Activated CD4-positive, alpha-beta T cell treated with anti-CD3 and anti-CD28 coated beads for 36 hours (primary cell): ENCODE measurements around the gene KTI12. TPM values are rescaled to one million over a fixed set of nuclear protein-coding genes. Genes with fewer than 3 reads are reported as not detected.
"Not testable (repeated sequence)": the region's sequence is repeated elsewhere in the genome, so short reads cannot be mapped to it uniquely, and the experiment has no call there.

ENCODE experiments used
- ATAC-seq: fragments of 200-7000 bp; cut with Tn5 transposase; one replicate; pipeline ENCODE4 v1.10.0; 2021; ENCODE audit warnings: mild to moderate bottlenecking, moderate library complexity
- CTCF ChIA-PET: fragments of 350-600 bp; sonication (Branson Sonifier 250); formaldehyde crosslinking; loops from one replicate; lab custom pipeline; 2021; ENCODE audit warnings: antibody characterized with exemption; lab: Charles Lee
- POLR2A ChIA-PET: fragments of 350-600 bp; sonication (Branson Sonifier 250); formaldehyde crosslinking; loops from one replicate; lab custom pipeline; 2021; ENCODE audit warnings: antibody characterized with exemption, inconsistent platforms; lab: Charles Lee
- DNase-seq: peaks from one replicate; pipeline ENCODE4 v3.0.0-alpha.2; 2020
- H3K27ac Mint-ChIP-seq: one replicate; pipeline ENCODE4 v1.8.0; 2021; ENCODE audit warnings: mixed read lengths
- H3K27me3 Mint-ChIP-seq: one replicate; pipeline ENCODE4 v1.8.0; 2021; ENCODE audit warnings: mixed read lengths
- H3K36me3 Mint-ChIP-seq: one replicate; pipeline ENCODE4 v1.8.0; 2021; ENCODE audit warnings: low read depth, mixed read lengths
- H3K4me1 Mint-ChIP-seq: one replicate; pipeline ENCODE4 v1.8.0; 2021; ENCODE audit warnings: mixed read lengths
- H3K4me3 Mint-ChIP-seq: one replicate; pipeline ENCODE4 v1.8.0; 2021; ENCODE audit warnings: mild to moderate bottlenecking, moderate library complexity, mixed read lengths
- H3K9me3 Mint-ChIP-seq: one replicate; pipeline ENCODE4 v1.8.0; 2021; ENCODE audit warnings: low read depth, mixed read lengths
- intact Hi-C, 2 experiments: fragments of 100-400 bp; cut with DNase I in 1 of 2; cut with micrococcal nuclease in 1 of 2; formaldehyde crosslinking; loops; one replicate each; pipeline versions ENCODE4 v1.14.2 to v1.15.1; 2022 to 2024; cut with DNase I, micrococcal nuclease
- total RNA-seq, 2 experiments: library from RNA; stranded (reverse); gene quantifications; one replicate each; pipeline ENCODE4 v1.2.3, GENCODE V29; 2021

Gene KTI12
- total RNA-seq, 2 experiments from 2014 or later = 7.6 to 12.3 TPM

- DNase-seq (no peak), ATAC-seq (no peak)
- H3K9me3 Mint-ChIP-seq = no peaks in the 10 kb centered on the region
- H3K36me3 Mint-ChIP-seq = peaks cover 27% of the 10 kb centered on the region
- CTCF ChIA-PET = interaction anchor here (0.5 kb wide), 1 partner anchor 250 kb away, joined by 3 read pairs; no protein-coding TSS in a partner anchor
- no peak overlapping the region for H3K4me3 Mint-ChIP-seq
- POLR2A ChIA-PET = no interaction called here
- no peak overlapping the region for H3K27ac Mint-ChIP-seq
- no peaks in the 10 kb centered on the region for H3K27me3 Mint-ChIP-seq
- intact Hi-C loops = no loop called here
- peaks cover 14% of the 10 kb centered on the region for H3K4me1 Mint-ChIP-seq
Observed at GRCh38 chr1:52045236-52045635, 11.6 kb upstream of the KTI12 start.

- H3K27ac Mint-ChIP-seq = no peak overlapping the region
- intact Hi-C loops = no loop called here
- no peaks in the 10 kb centered on the region for H3K27me3 Mint-ChIP-seq
- H3K4me1 Mint-ChIP-seq = peaks cover 9% of the 10 kb centered on the region
- H3K36me3 Mint-ChIP-seq = peaks cover 37% of the 10 kb centered on the region
- CTCF ChIA-PET = interaction anchor here (0.6 to 1.0 kb wide), 3 partner anchors 16 to 157 kb away, joined by 3 to 4 read pairs (median 3); no protein-coding TSS in a partner anchor
- no peaks in the 10 kb centered on the region for H3K9me3 Mint-ChIP-seq
- H3K4me3 Mint-ChIP-seq = no peak overlapping the region
- ATAC-seq = no peak
- POLR2A ChIA-PET = no interaction called here
- no peak for DNase-seq
Observed at GRCh38 chr1:52041551-52042185, 8.1 kb upstream of the KTI12 start.

- no peaks in the 10 kb centered on the region for H3K27me3 Mint-ChIP-seq
- intact Hi-C loops = loop anchor here in 1 of 2 experiments (5.0 to 10.0 kb wide), 2 partner anchors 49 to 977 kb away; no protein-coding TSS in a partner anchor
- H3K4me1 Mint-ChIP-seq = peaks cover 7% of the 10 kb centered on the region
- H3K4me3 Mint-ChIP-seq = no peak overlapping the region
- DNase-seq = no peak
- ChIA-PET CTCF (no interaction called here), POLR2A (interaction anchor here (0.6 kb wide), 1 partner anchor 28 kb away, joined by 4 read pairs; no protein-coding TSS in a partner anchor)
- no peaks in the 10 kb centered on the region for H3K9me3 Mint-ChIP-seq
- no peak for ATAC-seq
- H3K27ac Mint-ChIP-seq = no peak overlapping the region
- peaks cover 35% of the 10 kb centered on the region for H3K36me3 Mint-ChIP-seq
Observed at GRCh38 chr1:52037909-52038308, 4.3 kb upstream of the KTI12 start.

GRCh38 chr1:52037402-52037814, 3.8 kb upstream of the KTI12 start:
- no peak for ATAC-seq
- ChIA-PET POLR2A (no interaction called here), CTCF (no interaction called here)
- Mint-ChIP-seq H3K9me3 (no peaks in the 10 kb centered on the region), H3K4me1 (peaks cover 7% of the 10 kb centered on the region), H3K27me3 (no peaks in the 10 kb centered on the region), H3K4me3 (no peak overlapping the region), H3K27ac (no peak overlapping the region), H3K36me3 (peaks cover 40% of the 10 kb centered on the region)
- intact Hi-C loops = loop anchor here in 1 of 2 experiments (5.0 to 10.0 kb wide), 2 partner anchors 50 to 977 kb away; no protein-coding TSS in a partner anchor
- no peak for DNase-seq

GRCh38 chr1:52034050-52034384, 407 bp upstream of the KTI12 start:
- intact Hi-C loops = loop anchor here in 1 of 2 experiments (5.0 to 10.0 kb wide), 2 partner anchors 981 to 1293 kb away; partner anchors contain the start of gene LRP8
- Mint-ChIP-seq H3K27ac (peak overlapping the region; percentile 93), H3K9me3 (no peaks in the 10 kb centered on the region), H3K4me3 (peak overlapping the region; percentile 91), H3K36me3 (peaks cover 43% of the 10 kb centered on the region), H3K27me3 (no peaks in the 10 kb centered on the region), H3K4me1 (peaks cover 32% of the 10 kb centered on the region)
- DNase-seq = no peak
- no peak for ATAC-seq
- ChIA-PET POLR2A (interaction anchor here (0.9 kb wide), 1 partner anchor 28 kb away, joined by 3 read pairs; no protein-coding TSS in a partner anchor), CTCF (interaction anchor here (1.4 kb wide), 1 partner anchor 15 kb away, joined by 3 read pairs; no protein-coding TSS in a partner anchor)

- intact Hi-C loops = loop anchor here (1.0 to 10.0 kb wide), 11 partner anchors 24 to 1295 kb away; partner anchors contain the start of genes BTF3L4 (in 2 of the 2), CC2D1B (in 1 of the 2), CZIB (in 1 of the 2) and LRP8 (in 1 of the 2)
- DNase-seq = peak; percentile 35
- Mint-ChIP-seq H3K4me3 (peak overlapping the region; percentile 91), H3K36me3 (peaks cover 36% of the 10 kb centered on the region), H3K27me3 (no peaks in the 10 kb centered on the region), H3K27ac (peak overlapping the region; percentile 93), H3K4me1 (peaks cover 32% of the 10 kb centered on the region), H3K9me3 (no peaks in the 10 kb centered on the region)
- ATAC-seq = peak; percentile 14
- ChIA-PET CTCF (interaction anchor here (1.4 kb wide), 1 partner anchor 16 kb away, joined by 3 read pairs; no protein-coding TSS in a partner anchor), POLR2A (interaction anchor here (0.6 to 0.9 kb wide), 2 partner anchors 51 to 336 kb away, joined by 3 to 4 read pairs; no protein-coding TSS in a partner anchor)
Observed at GRCh38 chr1:52032785-52033131, 852 bp downstream of the KTI12 start.

- intact Hi-C loops = loop anchor here in 1 of 2 experiments (2.0 to 10.0 kb wide), 4 partner anchors 265 to 1295 kb away; partner anchors contain the start of gene LRP8
- Mint-ChIP-seq H3K4me3 (peak overlapping the region; percentile 91), H3K27ac (peak overlapping the region; percentile 93), H3K4me1 (peaks cover 32% of the 10 kb centered on the region), H3K27me3 (no peaks in the 10 kb centered on the region), H3K36me3 (peaks cover 36% of the 10 kb centered on the region), H3K9me3 (no peaks in the 10 kb centered on the region)
- ChIA-PET CTCF (no interaction called here), POLR2A (interaction anchor here (0.9 kb wide), 1 partner anchor 336 kb away, joined by 4 read pairs; no protein-coding TSS in a partner anchor)
- DNase-seq (peak; percentile 5), ATAC-seq (peak; percentile 14)
Observed at GRCh38 chr1:52032124-52032784, 1.4 kb downstream of the KTI12 start.

- Mint-ChIP-seq H3K36me3 (peaks cover 42% of the 10 kb centered on the region), H3K4me1 (peaks cover 28% of the 10 kb centered on the region)
- POLR2A ChIA-PET, H3K9me3 Mint-ChIP-seq, DNase-seq, ATAC-seq, intact Hi-C loops, H3K27ac Mint-ChIP-seq, H3K27me3 Mint-ChIP-seq, H3K4me3 Mint-ChIP-seq: not testable (repeated sequence)
- CTCF ChIA-PET = interaction anchor here (1.0 to 1.1 kb wide), 3 partner anchors 8 to 150 kb away, joined by 3 read pairs; partner anchors contain the start of gene NRDC
Observed at GRCh38 chr1:52028839-52029238, 4.8 kb downstream of the KTI12 start.

- DNase-seq (no peak), ATAC-seq (no peak)
- Mint-ChIP-seq H3K36me3 (peaks cover 46% of the 10 kb centered on the region), H3K27ac (no peak overlapping the region), H3K9me3 (no peaks in the 10 kb centered on the region), H3K27me3 (no peaks in the 10 kb centered on the region), H3K4me3 (no peak overlapping the region), H3K4me1 (peaks cover 25% of the 10 kb centered on the region)
- intact Hi-C loops = no loop called here
- ChIA-PET POLR2A (no interaction called here), CTCF (interaction anchor here (1.0 kb wide), 3 partner anchors 8 to 149 kb away, joined by 3 read pairs; partner anchors contain the start of gene NRDC)
Observed at GRCh38 chr1:52028328-52028727, 5.3 kb downstream of the KTI12 start.

GRCh38 chr1:52026278-52026677, 7.3 kb downstream of the KTI12 start:
- Mint-ChIP-seq H3K27ac (no peak overlapping the region), H3K4me1 (peaks cover 15% of the 10 kb centered on the region), H3K4me3 (no peak overlapping the region), H3K36me3 (peaks cover 36% of the 10 kb centered on the region), H3K9me3 (no peaks in the 10 kb centered on the region), H3K27me3 (no peaks in the 10 kb centered on the region)
- DNase-seq (no peak), ATAC-seq (peak; percentile 57)
- intact Hi-C loops = no loop called here
- POLR2A ChIA-PET = no interaction called here
- CTCF ChIA-PET = interaction anchor here (1.1 kb wide), 1 partner anchor 15 kb away, joined by 4 read pairs; no protein-coding TSS in a partner anchor

- Mint-ChIP-seq H3K9me3 (no peaks in the 10 kb centered on the region), H3K27me3 (no peaks in the 10 kb centered on the region), H3K4me1 (no peaks in the 10 kb centered on the region), H3K4me3 (no peak overlapping the region), H3K27ac (no peak overlapping the region), H3K36me3 (peaks cover 38% of the 10 kb centered on the region)
- ATAC-seq (no peak), DNase-seq (no peak)
- ChIA-PET CTCF (no interaction called here), POLR2A (interaction anchor here (0.6 kb wide), 1 partner anchor 38 kb away, joined by 3 read pairs; no protein-coding TSS in a partner anchor)
- intact Hi-C loops = no loop called here
Observed at GRCh38 chr1:52022133-52022532, 11.5 kb downstream of the KTI12 start.
